ENCODE measurements around the gene IL17RD. TPM values are rescaled to one million over a fixed set of nuclear protein-coding genes. Genes with fewer than 3 reads are reported as not detected.
"Not testable (repeated sequence)": the region's sequence is repeated elsewhere in the genome, so short reads cannot be mapped to it uniquely, and the experiment has no call there.

Gene IL17RD
- total RNA-seq, 1 donor from 2014 or later = 4.4 TPM

DNA sequence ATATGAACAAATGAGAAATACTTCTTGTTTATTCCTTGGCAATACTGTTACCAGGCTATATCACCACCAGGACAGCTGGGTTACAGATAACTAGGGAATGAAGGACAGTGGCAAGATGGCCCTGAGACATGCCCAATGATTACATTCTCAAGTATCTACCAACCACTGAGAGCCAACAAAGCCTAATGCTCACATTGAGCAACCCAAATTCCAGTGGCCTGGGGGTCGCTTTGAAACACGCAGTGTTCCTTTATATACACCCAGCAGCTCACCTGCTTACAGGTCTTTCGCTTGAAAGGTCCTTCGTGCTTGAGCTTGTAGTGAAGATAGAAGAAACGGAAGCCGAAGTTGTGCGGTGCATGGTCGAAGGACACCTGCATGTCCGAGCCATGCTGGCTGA, 59.6 kb downstream of the IL17RD start:
- DNase-seq (no peak), ATAC-seq (no peak)
- intact Hi-C loops (cut with micrococcal nuclease) = loop anchor here (10.0 kb wide), 1 partner anchor 119 kb away; the partner anchor contains the start of gene APPL1

DNA sequence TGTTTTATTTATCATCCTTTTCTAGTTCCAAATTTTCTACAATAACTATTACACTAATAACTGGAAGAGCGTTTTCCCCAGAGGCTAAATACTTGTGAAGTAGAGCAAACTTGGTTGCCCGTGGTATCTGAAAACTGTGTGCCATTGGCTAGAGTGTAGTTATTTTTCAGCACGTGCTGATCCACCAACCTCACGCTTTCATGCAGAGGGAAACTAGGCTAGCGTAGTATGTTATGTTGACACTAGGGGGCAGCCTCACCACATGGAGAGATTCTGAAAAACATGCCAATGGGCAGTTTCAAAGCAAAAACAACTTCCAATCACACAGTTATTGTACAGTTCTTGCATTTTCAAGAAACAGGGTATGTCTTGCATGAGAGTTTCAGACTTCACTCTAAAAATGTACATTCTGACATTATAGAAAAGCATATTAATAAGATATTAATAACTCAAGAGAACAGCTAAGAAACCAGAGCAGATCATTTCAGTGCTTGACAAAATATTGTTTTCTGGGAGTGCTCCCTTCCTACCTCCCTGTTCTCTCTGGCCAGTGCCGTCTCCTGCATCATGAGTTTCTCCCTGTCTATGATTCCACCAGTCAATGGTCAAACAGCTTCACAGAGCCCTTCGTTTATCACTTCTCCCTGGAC, 65.0 kb downstream of the IL17RD start:
- DNase-seq (no peak), ATAC-seq (peak; percentile 85)
- intact Hi-C loops (cut with micrococcal nuclease) = loop anchor here (10.0 kb wide), 1 partner anchor 125 kb away; the partner anchor contains the start of gene APPL1

DNA sequence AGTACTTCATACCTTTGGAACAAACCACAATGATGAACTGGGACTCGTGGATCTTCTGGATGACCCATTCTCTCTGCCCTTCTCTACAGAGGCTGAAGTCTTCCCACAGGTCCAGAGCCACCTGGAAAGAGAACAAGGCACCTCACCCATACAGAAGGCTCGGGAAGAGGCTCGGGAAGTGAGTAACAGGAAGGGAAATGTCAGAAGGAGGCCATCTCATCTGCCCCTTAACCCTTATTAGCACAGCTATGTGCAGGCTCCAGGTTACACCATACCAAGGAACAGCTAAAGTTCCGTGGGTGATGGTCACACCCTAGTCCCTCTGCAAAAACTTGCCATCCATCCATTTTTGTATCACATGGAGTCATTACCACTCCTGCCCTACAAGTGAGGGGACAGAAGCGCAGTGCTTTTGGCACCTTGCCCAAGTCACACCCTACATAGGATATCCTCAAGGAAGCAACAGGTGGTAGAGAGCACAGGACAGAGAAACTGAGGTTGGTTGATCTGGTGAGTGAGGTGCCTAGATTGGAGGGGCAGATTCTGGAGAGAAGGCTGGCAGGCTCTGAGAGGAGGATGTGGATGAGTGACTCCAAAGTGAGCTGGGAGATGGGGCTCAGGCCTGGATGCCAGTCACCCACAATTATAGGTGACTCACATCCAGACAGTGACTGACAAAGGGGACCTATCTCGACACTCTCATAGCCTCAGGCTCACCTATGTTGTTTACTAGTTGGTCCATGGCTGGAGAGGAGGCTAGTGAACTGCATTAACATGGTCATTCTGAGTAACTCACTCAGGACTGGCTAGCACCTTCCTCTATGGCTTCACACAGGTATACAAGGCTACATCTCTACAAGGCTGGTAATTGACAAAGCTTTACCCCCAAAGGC, 66.5 kb downstream of the IL17RD start:
- DNase-seq = no peak
- ATAC-seq = no peak
- intact Hi-C loops (cut with micrococcal nuclease) = no loop called here

DNA sequence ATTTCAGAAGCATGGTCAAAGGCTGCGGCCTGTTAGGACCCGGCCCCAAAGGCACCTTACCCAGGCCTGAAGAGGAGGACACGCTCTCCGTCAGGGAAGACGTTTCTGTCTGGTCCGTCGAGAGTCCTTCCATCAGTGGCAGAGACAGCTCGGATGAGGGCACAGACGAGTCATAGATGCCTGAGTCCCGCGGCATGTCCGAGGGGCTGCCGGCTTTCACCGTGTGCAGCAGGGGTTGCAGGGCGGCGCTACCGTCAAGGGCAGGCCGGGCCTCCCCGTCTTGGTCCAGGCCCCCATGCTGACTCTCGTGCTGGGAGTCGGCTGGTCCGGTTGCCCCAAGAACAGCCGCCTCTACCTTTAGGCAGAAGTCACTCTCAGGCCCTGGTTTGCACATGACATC, 67.6 kb downstream of the IL17RD start:
- no peak for DNase-seq
- intact Hi-C loops (cut with micrococcal nuclease) = no loop called here
- no peak for ATAC-seq

DNA sequence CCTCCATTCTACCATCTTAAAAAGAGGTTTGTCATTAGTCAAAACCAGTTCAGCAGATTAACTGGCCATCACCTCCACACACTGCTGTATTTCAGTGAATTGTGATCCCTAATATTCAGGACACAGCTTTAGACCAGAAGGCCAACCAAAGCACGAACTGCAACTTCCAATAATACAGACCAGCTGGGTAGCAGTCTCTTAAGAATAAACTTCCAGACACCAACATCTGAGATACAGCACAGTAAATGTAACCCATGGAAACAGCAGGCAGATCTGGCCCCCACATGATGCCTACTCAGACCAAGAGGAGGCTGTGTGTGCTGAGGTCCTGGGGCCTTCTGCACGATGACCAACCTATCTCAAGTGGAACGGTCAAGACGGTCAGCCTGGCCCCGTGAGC, 69.8 kb downstream of the IL17RD start:
- DNase-seq (no peak), ATAC-seq (no peak)
- intact Hi-C loops (cut with micrococcal nuclease) = no loop called here

DNA sequence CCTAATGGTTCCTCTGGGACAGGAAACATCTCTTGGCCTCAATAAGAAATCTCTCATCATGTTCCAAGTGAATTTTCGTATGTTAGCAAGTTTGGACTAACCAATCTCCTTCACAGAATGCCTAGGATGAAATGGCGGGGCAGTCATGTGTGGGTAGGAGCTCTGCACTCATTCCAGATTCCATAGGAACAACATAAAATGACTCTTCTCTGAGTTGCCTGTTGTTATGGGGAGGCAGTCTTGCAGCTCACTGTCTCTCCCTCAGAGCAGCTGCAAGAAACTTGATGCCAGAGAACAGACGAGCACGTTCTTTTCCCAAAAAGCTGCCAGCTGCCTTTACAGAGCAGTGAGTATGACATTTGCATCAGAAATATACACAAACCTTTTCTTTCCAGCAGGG, 70.6 kb downstream of the IL17RD start:
- DNase-seq = no peak
- peak; percentile 38 for ATAC-seq
- intact Hi-C loops (cut with micrococcal nuclease) = no loop called here

DNA sequence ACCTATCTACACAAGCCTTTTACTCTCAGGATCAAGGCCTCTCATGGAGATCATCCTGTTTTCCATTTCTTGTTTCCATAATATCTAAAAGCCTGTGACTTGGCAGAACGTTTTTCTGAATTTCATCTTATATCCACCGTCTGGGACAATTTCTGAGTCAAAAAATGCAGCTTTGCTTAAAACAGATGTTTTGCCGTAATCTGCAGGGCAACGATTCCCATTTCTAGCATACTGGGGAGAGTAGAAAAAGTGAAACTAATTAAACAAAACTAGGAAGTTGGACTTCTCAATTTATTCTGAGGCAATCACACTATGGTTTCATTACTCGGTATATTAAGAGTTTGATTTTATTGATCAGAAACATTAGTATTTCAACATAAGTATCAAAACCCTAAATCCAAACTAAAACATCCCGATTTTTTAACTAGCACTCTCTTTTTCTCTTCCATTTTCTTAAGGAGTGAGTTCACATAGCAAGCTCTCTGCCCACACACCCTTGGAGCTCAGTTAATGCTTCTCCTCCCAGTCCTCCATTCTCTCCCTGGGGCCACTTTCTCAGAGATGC, 71.1 kb downstream of the IL17RD start:
- ATAC-seq (peak; percentile 22), DNase-seq (no peak)
- intact Hi-C loops (cut with micrococcal nuclease) = no loop called here

DNA sequence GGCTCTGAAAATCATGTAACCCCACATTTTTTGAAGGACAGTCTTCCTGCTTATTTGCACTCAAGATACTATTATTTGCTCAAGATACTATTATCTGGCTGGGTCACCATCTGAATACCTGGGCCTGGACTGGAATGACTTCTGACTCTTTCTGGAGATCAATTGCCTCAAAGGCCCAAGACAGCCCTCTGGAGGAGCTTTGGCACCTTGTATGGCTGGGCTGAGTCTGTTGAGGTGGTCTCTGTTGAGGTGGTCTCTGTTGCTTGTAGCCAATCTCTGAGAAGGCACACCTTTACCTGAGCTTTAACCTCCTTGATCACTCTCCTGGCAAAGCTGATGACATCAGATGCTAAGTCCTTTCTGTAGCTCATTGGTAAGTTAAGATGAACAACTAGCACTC, 71.7 kb downstream of the IL17RD start:
- intact Hi-C loops (cut with micrococcal nuclease) = no loop called here
- no peak for ATAC-seq
- no peak for DNase-seq

DNA sequence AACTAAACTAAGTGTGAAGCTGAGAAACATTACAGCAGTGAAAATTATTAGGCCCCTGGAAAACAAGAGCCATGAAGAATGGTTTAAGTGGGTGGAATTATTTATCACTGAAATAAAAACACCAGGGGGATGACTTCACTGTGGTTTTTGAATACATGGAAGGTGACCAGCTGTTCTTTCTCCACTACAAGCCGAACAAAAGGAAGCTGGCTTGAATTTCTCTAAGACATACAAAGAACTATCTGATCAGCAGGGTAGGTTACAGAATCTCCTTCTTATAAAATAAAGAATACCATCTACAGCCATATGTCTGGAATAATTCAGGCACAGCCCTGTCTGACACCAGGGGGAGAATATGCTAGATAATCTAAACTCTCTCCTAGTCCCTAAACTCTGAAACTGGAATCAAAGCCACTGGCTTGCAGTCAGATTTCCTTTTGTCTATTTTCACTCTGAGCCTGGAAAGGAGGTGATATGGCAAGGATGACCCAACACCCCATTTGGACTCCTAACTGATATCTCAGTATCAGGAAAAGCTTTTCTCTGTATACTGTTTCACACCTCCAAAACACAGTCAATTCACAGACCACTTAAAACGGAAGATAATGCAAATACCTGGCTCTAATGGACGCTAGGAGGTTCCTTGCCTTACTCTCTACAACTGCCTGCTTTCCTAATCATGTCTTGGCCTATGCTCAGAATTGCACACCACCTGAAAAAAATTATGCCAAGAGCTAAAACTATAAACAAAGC, 73.5 kb downstream of the IL17RD start:
- intact Hi-C loops (cut with micrococcal nuclease) = no loop called here
- DNase-seq = no peak
- peak; percentile 59 for ATAC-seq

DNA sequence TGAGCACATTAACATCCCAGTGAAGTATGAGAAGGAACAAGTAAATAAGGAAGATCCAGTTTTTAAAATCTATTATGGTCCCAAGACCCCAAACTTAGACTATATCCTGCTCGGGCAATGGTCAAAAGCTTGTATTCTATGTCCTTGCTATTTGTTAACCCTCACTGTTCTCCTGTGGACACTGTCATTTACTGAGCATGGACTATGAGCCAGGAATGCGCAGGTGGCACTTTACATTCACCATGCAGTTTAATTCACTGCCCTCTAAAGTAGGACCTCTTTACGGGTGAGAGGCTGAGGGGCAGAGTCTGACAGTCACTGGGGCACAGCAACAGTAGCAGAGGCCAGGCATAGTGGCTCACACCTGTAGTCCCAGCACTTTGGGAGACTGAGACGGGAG, 76.1 kb downstream of the IL17RD start:
- intact Hi-C loops (cut with micrococcal nuclease) = no loop called here
- ATAC-seq (no peak), DNase-seq (no peak)

DNA sequence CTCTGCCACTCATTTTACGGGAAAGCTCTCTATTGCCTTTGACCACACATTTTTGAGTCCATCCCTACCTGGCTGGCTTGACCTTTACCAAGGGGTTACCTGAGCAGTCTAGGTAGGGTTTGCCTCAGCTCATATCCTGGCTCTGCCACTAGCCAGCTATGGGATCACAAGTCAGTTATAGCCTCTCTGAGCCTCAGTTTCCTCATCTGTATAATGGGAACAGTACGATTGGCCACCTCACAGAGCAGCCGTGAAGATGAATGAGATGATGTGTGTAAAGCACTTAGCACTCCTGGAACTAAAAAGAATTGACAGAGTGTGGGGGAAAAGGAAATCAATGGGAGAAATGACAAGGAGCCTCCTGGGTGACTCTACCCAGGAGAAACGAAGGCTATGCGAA, 76.7 kb downstream of the IL17RD start:
- no peak for ATAC-seq
- no peak for DNase-seq
- intact Hi-C loops (cut with micrococcal nuclease) = no loop called here

DNA sequence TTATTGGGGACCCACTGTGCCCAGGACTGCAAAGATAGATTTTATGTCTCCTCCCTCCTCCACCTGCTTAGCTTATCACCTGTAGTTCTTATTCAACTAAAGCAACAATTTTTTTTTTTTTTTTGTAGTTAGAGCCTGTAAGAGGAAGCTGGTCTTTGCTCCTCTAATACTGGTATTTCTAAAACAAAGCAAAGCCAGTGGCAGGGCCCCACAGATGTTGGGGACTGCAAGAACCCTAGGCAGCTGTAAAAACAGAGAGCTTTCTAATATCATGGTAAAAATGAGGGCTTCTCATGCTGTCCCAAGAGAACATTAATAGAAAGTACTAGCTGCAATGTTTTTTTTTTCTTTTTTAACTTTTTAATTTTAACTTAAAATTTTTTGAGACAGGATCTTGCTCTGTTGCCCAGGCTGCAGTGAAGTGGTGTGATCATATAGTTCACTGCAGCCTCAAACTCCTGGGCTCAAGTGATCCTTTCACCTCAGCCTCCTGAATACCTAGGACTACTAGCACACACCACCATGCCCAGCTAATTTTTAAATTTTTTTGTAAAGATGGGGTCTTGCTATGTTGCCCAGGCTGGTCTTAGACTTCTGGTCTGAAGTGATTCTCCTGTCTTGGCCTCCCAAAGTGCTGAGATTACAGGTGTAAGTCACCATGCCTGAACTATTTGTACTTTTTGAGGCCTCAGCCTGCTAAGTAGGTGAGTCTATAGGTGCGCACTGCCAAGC, 77.6 kb downstream of the IL17RD start:
- no peak for ATAC-seq
- no peak for DNase-seq
- intact Hi-C loops (cut with micrococcal nuclease) = no loop called here

DNA sequence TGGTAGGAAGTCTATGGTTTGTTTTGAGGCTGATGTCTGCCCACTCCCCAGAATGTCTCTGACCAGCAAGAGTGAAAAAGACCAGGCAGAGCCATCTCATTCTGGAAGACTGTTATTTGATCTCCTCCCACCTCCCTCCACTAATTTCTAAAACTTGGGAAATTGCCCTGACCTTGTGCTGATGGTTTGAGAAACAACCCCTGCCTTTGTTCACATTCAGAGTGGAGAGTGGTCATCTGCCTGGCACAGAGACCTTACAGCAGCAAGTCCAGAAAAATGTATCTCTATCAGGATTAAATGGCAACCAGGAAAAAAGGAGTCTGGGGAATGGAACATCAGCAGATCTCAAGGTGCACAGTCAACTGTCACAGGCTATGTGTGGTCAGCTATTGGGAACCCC, 79.0 kb downstream of the IL17RD start:
- DNase-seq = no peak
- intact Hi-C loops (cut with micrococcal nuclease) = no loop called here
- no peak for ATAC-seq

DNA sequence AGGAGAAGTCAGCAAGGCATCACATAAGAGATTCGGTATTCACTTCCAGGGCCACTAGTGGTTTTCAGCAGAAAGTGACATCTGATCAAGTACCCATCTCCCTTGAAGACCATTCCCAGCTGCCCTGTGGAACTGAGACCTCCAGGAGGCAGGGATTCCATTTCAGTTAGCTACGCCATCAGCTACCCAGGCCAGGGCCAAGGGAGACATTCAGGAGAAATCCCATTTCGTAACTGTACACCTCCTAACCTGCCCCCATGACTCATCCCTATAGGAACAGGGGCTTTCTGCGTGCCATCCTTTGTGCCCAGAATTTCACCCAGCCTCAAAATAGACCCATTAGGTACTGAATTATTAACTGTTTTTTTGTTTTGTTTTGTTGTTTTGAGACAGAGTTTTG, 79.9 kb downstream of the IL17RD start:
- intact Hi-C loops (cut with micrococcal nuclease) = no loop called here
- DNase-seq = no peak
- no peak for ATAC-seq

DNA sequence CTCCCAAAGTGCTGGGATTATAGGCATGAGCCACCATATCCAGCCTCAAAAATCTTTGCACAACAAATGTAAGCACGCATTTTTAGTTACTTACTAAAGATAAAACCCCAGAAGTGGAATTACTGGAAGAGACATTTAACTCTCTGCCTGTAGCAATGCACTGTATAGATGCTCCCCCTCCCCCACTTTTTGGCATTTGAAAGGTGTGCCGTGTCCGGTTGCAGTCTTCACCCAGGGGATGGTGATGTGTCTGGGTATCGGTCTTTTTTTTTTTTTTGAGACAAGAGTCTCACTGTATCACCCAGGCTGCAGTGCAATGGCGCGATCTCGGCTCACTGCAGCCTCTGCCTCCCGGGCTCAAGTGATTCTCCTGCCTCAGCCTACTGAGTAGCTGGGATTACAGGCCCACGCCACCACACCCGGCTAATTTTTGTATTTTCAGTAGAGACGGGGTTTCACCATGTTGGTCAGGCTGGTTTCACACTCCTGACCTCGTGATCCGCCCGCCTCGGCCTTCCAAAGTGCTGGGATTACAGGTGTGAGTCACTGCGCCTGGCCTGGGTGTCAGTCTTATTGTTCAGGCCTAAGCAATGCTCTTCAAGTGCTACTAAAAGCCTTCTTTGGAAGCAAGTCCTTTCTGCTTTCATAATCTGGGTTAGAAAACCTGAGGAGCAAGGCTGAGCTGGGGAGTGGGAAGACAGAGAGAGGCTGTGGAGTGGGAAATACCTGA, 81.7 kb downstream of the IL17RD start:
- ATAC-seq; intact Hi-C loops (cut with micrococcal nuclease); DNase-seq: not testable (repeated sequence)

DNA sequence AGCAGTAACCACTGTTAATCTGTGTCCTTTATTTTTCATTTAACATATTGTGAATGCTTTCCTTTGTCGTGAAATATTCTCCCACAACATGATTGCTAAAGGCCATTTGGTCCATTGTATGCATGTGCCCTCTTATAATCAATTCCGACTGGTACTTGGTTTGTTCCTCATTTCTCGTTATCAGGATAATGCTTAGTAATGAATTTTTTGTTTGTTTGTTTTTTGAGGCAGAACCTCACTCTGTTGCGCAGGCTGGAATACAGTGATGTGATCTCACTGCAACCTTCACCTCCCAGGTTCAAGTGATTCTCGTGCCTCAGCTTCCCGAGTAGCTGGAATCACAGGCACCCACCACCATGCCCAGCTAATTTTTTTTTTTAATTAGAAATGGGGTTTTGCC, 82.7 kb downstream of the IL17RD start:
- ATAC-seq = no peak
- no peak for DNase-seq
- intact Hi-C loops (cut with micrococcal nuclease) = no loop called here

DNA sequence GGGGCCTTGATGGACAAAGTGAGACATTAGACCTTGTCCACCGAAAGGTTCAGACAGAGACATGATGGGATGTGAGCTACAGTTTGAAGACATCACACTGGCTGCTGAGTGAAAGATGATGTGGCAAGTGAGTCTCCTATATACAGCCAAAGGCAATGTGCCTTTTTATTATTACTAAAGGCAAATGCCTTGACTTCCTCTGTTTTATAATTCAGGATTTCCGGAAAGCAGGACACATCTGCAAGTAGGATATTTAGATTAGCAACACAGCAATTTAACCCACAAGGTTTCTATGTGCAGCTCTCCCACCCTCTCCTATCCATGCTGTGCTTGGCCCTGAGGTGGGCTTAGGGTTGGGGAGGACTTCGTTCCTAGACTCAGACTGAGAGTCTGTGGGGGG, 84.0 kb downstream of the IL17RD start:
- ATAC-seq (no peak), DNase-seq (no peak)
- intact Hi-C loops (cut with micrococcal nuclease) = no loop called here

DNA sequence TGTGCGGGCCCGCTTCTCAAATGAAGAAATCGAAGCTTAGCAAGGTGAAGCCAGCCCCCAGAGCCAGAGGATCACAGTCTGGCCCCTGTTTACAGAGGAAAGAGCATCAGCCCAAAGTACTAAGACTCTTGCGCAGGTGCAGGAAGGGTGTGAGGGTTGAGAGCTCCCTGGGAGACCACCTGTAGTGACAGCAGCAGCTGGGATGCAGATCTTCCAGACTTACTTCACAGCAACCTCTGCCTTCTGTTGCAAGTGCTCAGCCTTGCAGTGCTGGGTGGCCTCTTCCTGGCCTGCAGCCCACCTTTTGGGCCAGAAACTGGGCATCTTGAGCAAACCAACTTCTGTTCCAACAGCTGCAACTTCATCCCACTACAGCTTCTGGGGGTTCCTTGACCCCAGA, 85.0 kb downstream of the IL17RD start:
- DNase-seq (no peak), ATAC-seq (no peak)
- intact Hi-C loops (cut with micrococcal nuclease) = no loop called here

DNA sequence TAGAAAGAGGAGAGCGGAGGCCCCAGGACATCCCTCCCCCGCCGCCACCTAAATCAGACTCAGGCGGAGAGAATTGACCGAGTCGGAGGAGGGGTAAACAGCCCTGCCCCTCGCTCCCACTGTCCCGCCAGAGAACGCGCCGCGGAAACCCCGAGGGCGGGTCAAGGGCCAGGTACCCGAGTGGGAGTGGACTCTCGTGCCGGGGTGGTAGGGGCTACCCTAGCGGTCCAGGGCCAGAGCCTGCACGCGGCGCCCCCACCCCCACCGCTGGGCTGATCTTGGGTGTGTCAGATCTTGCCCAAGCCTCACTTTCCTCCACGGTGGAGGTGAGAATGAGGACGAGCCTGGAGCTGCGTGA, 85.7 kb downstream of the IL17RD start:
- ATAC-seq (peak; percentile 8), DNase-seq (peak; percentile 42)
- intact Hi-C loops (cut with micrococcal nuclease) = no loop called here
